ENCODE measurements around the gene WWOX.

WWOX gene

GRCh38 chr16:78133919-78134318 lies 34.5 kb downstream of the WWOX start:
- no peak for TF ChIP-seq POLR2AphosphoS5 (IDR thresholded peaks at IDR 0.05; ENCODE audit: low read depth, low read length)
- no peak for TF ChIP-seq TAF1 (IDR thresholded peaks at IDR 0.05; ENCODE audit: borderline replicate concordance, insufficient read depth, low read length)
- no peak for TF ChIP-seq REST (IDR thresholded peaks at IDR 0.05; ENCODE audit: insufficient read depth in 1 of 2, low read depth in 2 of 2, low read length in 2 of 2)

GRCh38 chr16:78134944-78135619 lies 35.6 kb downstream of the WWOX start:
- TF ChIP-seq REST (IDR thresholded peaks at IDR 0.05; ENCODE audit: insufficient read depth in 1 of 2, low read depth in 2 of 2, low read length in 2 of 2) (no peak), FOXP2 (optimal IDR thresholded peaks at IDR 0.05; ENCODE audit: borderline replicate concordance, extremely low read depth, extremely low read length, insufficient read depth) (no peak), POLR2AphosphoS5 (IDR thresholded peaks at IDR 0.05; ENCODE audit: low read depth, low read length) (no peak), SIN3A (IDR thresholded peaks at IDR 0.05; ENCODE audit: borderline replicate concordance, insufficient read depth, low read length) (no peak), TAF1 (IDR thresholded peaks at IDR 0.05; ENCODE audit: borderline replicate concordance, insufficient read depth, low read length) (no peak)

- TF ChIP-seq POLR2AphosphoS5 (IDR thresholded peaks at IDR 0.05; ENCODE audit: low read depth, low read length) (no peak), TAF1 (IDR thresholded peaks at IDR 0.05; ENCODE audit: borderline replicate concordance, insufficient read depth, low read length) (no peak), FOXP2 (optimal IDR thresholded peaks at IDR 0.05; ENCODE audit: borderline replicate concordance, extremely low read depth, extremely low read length, insufficient read depth) (no peak), REST (IDR thresholded peaks at IDR 0.05; ENCODE audit: insufficient read depth in 1 of 2, low read depth in 2 of 2, low read length in 2 of 2) (no peak), SIN3A (IDR thresholded peaks at IDR 0.05; ENCODE audit: borderline replicate concordance, insufficient read depth, low read length) (no peak)
Observed at GRCh38 chr16:78137179-78137578, 37.7 kb downstream of the WWOX start.

GRCh38 chr16:78137782-78138616 lies 38.5 kb downstream of the WWOX start:
- TF ChIP-seq FOXP2 (optimal IDR thresholded peaks at IDR 0.05; ENCODE audit: borderline replicate concordance, extremely low read depth, extremely low read length, insufficient read depth), result no peak
- no peak for TF ChIP-seq POLR2AphosphoS5 (IDR thresholded peaks at IDR 0.05; ENCODE audit: low read depth, low read length)
- TF ChIP-seq SIN3A (IDR thresholded peaks at IDR 0.05; ENCODE audit: borderline replicate concordance, insufficient read depth, low read length), result no peak
- TF ChIP-seq REST (IDR thresholded peaks at IDR 0.05; ENCODE audit: insufficient read depth in 1 of 2, low read depth in 2 of 2, low read length in 2 of 2), result no peak
- TF ChIP-seq TAF1 (IDR thresholded peaks at IDR 0.05; ENCODE audit: borderline replicate concordance, insufficient read depth, low read length), result no peak
